ENCODE measurements around the gene PHLDB3. TPM values are rescaled to one million over a fixed set of nuclear protein-coding genes. Genes with fewer than 3 reads are reported as not detected.

Gene PHLDB3
- polyA plus RNA-seq, 2 of the 4 experiments (the other 2 are of a cell fraction): 5.5 to 12.0 TPM

DNA sequence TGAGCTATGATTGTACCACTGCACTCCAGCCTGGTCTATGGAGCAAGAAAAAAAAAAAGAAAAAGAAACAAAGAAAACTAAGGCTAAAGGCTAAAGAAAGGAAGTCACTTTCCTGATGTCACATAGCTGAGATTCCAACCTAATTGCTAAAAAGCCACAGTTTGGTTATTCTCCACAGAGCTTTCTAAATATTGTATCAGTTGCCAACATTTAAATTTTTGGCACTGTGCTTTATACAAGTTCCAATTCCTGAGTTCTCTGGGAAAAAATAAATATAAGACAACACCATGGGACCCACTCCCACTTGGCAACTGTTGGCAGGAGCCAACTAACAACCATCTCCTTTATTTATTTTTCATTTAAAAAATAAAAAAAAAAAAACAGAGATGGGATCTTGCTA, 27.9 kb downstream of the PHLDB3 start:
- ATAC-seq: no peak
- FAIRE-seq: no peak
- DNase-seq (ENCODE audit: low read depth in 1 of 2, low spot score in 1 of 2): no peak
- H3K27ac ChIP-seq: no peak overlapping the region
- no peak for TF ChIP-seq EP300 (IDR thresholded peaks at IDR 0.05)
- TF ChIP-seq, protein P1, sequence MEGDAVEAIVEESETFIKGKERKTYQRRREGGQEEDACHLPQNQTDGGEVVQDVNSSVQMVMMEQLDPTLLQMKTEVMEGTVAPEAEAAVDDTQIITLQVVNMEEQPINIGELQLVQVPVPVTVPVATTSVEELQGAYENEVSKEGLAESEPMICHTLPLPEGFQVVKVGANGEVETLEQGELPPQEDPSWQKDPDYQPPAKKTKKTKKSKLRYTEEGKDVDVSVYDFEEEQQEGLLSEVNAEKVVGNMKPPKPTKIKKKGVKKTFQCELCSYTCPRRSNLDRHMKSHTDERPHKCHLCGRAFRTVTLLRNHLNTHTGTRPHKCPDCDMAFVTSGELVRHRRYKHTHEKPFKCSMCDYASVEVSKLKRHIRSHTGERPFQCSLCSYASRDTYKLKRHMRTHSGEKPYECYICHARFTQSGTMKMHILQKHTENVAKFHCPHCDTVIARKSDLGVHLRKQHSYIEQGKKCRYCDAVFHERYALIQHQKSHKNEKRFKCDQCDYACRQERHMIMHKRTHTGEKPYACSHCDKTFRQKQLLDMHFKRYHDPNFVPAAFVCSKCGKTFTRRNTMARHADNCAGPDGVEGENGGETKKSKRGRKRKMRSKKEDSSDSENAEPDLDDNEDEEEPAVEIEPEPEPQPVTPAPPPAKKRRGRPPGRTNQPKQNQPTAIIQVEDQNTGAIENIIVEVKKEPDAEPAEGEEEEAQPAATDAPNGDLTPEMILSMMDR (IDR thresholded peaks at IDR 0.05): no peak
- H3K4me2 ChIP-seq: no peak overlapping the region
- 0 out of 3 replicates have a peak, but pooled peaks cover 4% of the 10 kb centered on the region for H3K4me1 ChIP-seq
- H3K4me3 ChIP-seq: no peak overlapping the region
- no peaks in the 10 kb centered on the region for H3K9me3 ChIP-seq
- ChIA-PET POLR2A (interaction anchor here (0.7 kb wide), 2 partner anchors 13 to 17 kb away, joined by 3 read pairs; no protein-coding TSS in a partner anchor), CTCF (interaction anchor here (0.7 to 1.1 kb wide), 4 partner anchors 18 to 51 kb away, joined by 3 to 4 read pairs (median 4); no protein-coding TSS in a partner anchor)

DNA sequence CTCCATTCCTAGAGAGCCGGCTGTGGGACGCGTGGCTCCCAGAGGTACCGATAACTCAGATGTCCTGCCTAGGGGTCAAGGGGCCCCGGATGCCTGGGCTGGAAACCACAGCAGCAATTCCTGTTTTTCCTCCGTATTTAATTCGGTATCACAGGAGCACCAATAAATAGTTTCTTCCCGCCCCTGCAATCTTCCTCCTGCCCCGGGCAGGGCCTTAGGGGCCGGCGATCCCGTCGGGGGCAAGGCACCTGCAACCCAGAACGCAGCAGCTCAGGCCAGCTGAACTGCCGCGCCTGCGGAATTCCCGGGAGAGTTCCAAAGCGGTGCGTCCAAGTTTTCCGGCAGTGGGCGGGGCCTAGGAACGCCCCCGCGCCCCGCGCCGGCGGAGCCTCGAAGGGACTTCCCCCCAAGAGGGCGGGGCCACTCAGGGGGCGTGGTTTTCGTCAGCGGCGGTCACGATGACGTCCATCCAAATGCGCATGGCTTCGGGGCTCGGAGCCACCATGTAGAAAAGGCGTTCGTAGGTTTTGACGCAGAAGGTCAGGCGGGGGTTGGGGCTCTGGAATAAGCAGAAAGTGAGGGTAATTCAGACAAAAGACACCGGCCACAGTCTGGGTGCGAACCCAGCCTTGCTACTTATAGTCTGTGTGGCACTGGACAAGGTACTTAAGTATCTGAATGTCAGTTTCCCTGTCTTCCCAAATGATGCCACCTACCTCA, 29.4 kb downstream of the PHLDB3 start:
- peak; percentile 96 to 99 for DNase-seq (ENCODE audit: low read depth in 1 of 2, low spot score in 1 of 2)
- FAIRE-seq: peak; percentile 96
- ChIA-PET CTCF (interaction anchor here (0.5 to 4.0 kb wide), 10 partner anchors 9 to 1024 kb away, joined by 3 to 36 read pairs (median 4); partner anchors contain the start of gene LYPD3), POLR2A (interaction anchor here (0.5 to 2.0 kb wide), 4 partner anchors 11 to 1096 kb away, joined by 3 to 17 read pairs (median 4); no protein-coding TSS in a partner anchor)
- peak overlapping the region; percentile 72 for H3K4me2 ChIP-seq
- 0 out of 3 replicates have a peak, but pooled peaks cover 4% of the 10 kb centered on the region for H3K4me1 ChIP-seq
- H3K4me3 ChIP-seq: peak overlapping the region; percentile 34
- H3K27ac ChIP-seq: peak overlapping the region; percentile 69 to 82
- no peaks in the 10 kb centered on the region for H3K9me3 ChIP-seq
- TF ChIP-seq MAX (IDR thresholded peaks at IDR 0.05): peak; percentile 96
- peak; percentile 85 for TF ChIP-seq HOXB13 (CRISPR knock-in tag; IDR thresholded peaks at IDR 0.05; ENCODE audit: low read depth)
- TF ChIP-seq CHD2 (IDR thresholded peaks at IDR 0.05; ENCODE audit: low read length, partially characterized antibody): no peak
- peak; percentile 5; the same call in 1 of the 2 replicates for TF ChIP-seq GATA3 (IDR thresholded peaks at IDR 0.05; ENCODE audit: borderline replicate concordance)
- peak in 1 of 2 experiments; percentile 37; a peak in 1 of 5 replicates for TF ChIP-seq JUN (IDR thresholded peaks at IDR 0.05)
- TF ChIP-seq E2F6 (IDR thresholded peaks at IDR 0.05; ENCODE audit: borderline replicate concordance, low read depth): peak; percentile 95
- peak; percentile 72 for TF ChIP-seq POLR2A (IDR thresholded peaks at IDR 0.05; ENCODE audit: low read length)
- no peak for TF ChIP-seq NR3C1 (IDR thresholded peaks at IDR 0.05)
- TF ChIP-seq, protein P2, sequence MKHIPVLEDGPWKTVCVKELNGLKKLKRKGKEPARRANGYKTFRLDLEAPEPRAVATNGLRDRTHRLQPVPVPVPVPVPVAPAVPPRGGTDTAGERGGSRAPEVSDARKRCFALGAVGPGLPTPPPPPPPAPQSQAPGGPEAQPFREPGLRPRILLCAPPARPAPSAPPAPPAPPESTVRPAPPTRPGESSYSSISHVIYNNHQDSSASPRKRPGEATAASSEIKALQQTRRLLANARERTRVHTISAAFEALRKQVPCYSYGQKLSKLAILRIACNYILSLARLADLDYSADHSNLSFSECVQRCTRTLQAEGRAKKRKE (CRISPR knock-in tag; IDR thresholded peaks at IDR 0.05; ENCODE audit: low read depth): 0 out of 2 replicates have a peak, but pooled peaks have one; percentile 31
- peak; percentile 68; the same call in 2 of the 3 replicates for TF ChIP-seq BCL3 (IDR thresholded peaks at IDR 0.05)
- 0 out of 2 replicates have a peak, but pooled peaks have one; percentile 45 for TF ChIP-seq EHF (CRISPR knock-in tag; IDR thresholded peaks at IDR 0.05)
- no peak for TF ChIP-seq RCOR1 (IDR thresholded peaks at IDR 0.05; ENCODE audit: low read depth, low read length)
- TF ChIP-seq ZSCAN20 (CRISPR knock-in tag; IDR thresholded peaks at IDR 0.05): no peak
- TF ChIP-seq PHF8 (IDR thresholded peaks at IDR 0.05; ENCODE audit: borderline replicate concordance, low read depth): peak; percentile 37; the same call in 1 of the 2 replicates
- ATAC-seq: peak; percentile 82 to 92
- 8% methylated on average over 34 of the region's 46 CpGs for WGBS (ENCODE audit: missing lambda C conversion rate)

DNA sequence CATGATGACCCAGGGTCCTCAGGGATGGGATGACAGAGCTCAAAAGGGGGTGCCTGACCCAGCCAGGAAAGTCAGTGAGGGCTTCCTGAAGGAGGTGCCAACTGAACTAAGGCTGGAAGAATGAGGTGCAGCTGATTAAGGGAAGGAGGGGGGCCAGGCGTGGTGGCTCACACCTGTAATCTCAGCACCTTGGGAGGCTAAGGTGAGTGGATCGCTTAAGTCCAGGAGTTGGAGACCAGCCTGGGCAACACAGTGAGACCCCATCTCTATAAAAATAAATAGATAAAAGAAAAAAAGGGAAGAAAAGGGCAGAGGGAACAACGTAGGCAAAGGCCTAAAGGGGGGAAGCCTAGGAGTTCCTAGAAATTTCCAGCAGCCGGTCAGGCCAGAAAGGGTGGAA, 30.1 kb downstream of the PHLDB3 start:
- H3K4me1 ChIP-seq: 0 out of 3 replicates have a peak, but pooled peaks cover 4% of the 10 kb centered on the region
- CTCF ChIA-PET: interaction anchor here (0.6 to 4.0 kb wide), 11 partner anchors 10 to 1023 kb away, joined by 3 to 36 read pairs (median 4); partner anchors contain the start of gene LYPD3
- POLR2A ChIA-PET: interaction anchor here (0.5 to 2.0 kb wide), 5 partner anchors 11 to 1095 kb away, joined by 3 to 17 read pairs (median 4); partner anchors contain the start of gene ZNF575
- H3K9me3 ChIP-seq: no peaks in the 10 kb centered on the region
- FAIRE-seq (no peak), ATAC-seq (no peak), DNase-seq (ENCODE audit: low read depth in 1 of 2, low spot score in 1 of 2) (no peak)
- H3K4me2 ChIP-seq: peak overlapping the region; percentile 72
- peak overlapping the region; percentile 34 for H3K4me3 ChIP-seq
- WGBS (ENCODE audit: missing lambda C conversion rate): 86% methylated on average over 4 of the region's 4 CpGs
- peak overlapping the region; percentile 46 to 82; a peak in 4 of 6 replicates for H3K27ac ChIP-seq
- TF ChIP-seq ZNF302 (CRISPR knock-in tag; IDR thresholded peaks at IDR 0.05) (no peak), FOSL2 (IDR thresholded peaks at IDR 0.05) (no peak), FOSL2 (CRISPR knock-in tag; IDR thresholded peaks at IDR 0.05) (no peak), EHF (CRISPR knock-in tag; IDR thresholded peaks at IDR 0.05) (no peak), HOXB5 (CRISPR knock-in tag; IDR thresholded peaks at IDR 0.05) (no peak), GATA3 (IDR thresholded peaks at IDR 0.05; ENCODE audit: borderline replicate concordance) (no peak), E2F6 (IDR thresholded peaks at IDR 0.05; ENCODE audit: borderline replicate concordance, low read depth) (no peak), RFX5 (IDR thresholded peaks at IDR 0.05) (no peak), CBX2 (IDR thresholded peaks at IDR 0.05; ENCODE audit: borderline replicate concordance, low read depth) (no peak), HOXA7 (CRISPR knock-in tag; IDR thresholded peaks at IDR 0.05) (no peak), FOXS1 (CRISPR knock-in tag; IDR thresholded peaks at IDR 0.05) (no peak), ZSCAN20 (CRISPR knock-in tag; IDR thresholded peaks at IDR 0.05) (no peak), RARB (CRISPR knock-in tag; IDR thresholded peaks at IDR 0.05) (no peak), MAX (IDR thresholded peaks at IDR 0.05) (no peak), CEBPB (IDR thresholded peaks at IDR 0.05) (no peak), JUN (IDR thresholded peaks at IDR 0.05) (no peak)
